A549 (cell line): Measurements from ENCODE around the gene SFT2D2. TPM values are rescaled to one million over a fixed set of nuclear protein-coding genes. Genes with fewer than 3 reads are reported as not detected.

Experiments used
- polyA plus RNA-seq, 4 experiments: library from polyadenylated mRNA; depleted of rRNA in 3 of 4; stranded (reverse); fragments of >200 nt; fragmentation: RNase III in 1 of 4; extraction: RNeasy Plus Mini Kit Qiagen cat#74134 plus additional on column Dnase treatment in 1 of 4; gene quantifications; 2 replicates in 3 of 4; 3 replicates in 1 of 4; pipeline ENCODE4 v1.2.3, GENCODE V29; 2011 to 2017
- small RNA-seq, 6 experiments: library from RNA; depleted of rRNA; stranded (forward); fragments of <200 nt; gene quantifications; one replicate each; pipeline ENCODE3, GENCODE V24; 2012

The SFT2D2 gene
- polyA plus RNA-seq, 2 of the 4 experiments (the other 2 are of a cell fraction): 12.8 to 40.1 TPM

Small RNA genes within 50 kb of the gene (small RNA-seq; reads per million reads assigned to genes)
- gene AL021397.1 (0 reads per million in 6 experiments), gene RNU6-1310P (0 reads per million in 6 experiments)

Other genes with a start within 250 kb of the SFT2D2 start
- gene GPR161, start 89.1 kb upstream of the SFT2D2 start, polyA plus RNA-seq (2011; rRNA removed): 7.8 and 16.1 TPM in 2 replicates
- 6.6 to 9.4 TPM (median 9.4 TPM) in 3 replicates for gene GPR161, start 89.1 kb upstream of the SFT2D2 start, polyA plus RNA-seq (2017; fragmentation: RNase III; extraction: RNeasy Plus Mini Kit Qiagen cat#74134 plus additional on column Dnase treatment)
- gene TIPRL, start 47.0 kb upstream of the SFT2D2 start, polyA plus RNA-seq (2011; rRNA removed): 47.5 and 70.7 TPM in 2 replicates
- 31.6 to 38.3 TPM (median 34.4 TPM) in 3 replicates for gene TIPRL, start 47.0 kb upstream of the SFT2D2 start, polyA plus RNA-seq (2017; fragmentation: RNase III; extraction: RNeasy Plus Mini Kit Qiagen cat#74134 plus additional on column Dnase treatment)
- 1.7 and 2.0 TPM in 2 replicates for gene TBX19, start 54.9 kb downstream of the SFT2D2 start, polyA plus RNA-seq (2011; rRNA removed)
- gene TBX19, start 54.9 kb downstream of the SFT2D2 start, polyA plus RNA-seq (2017; fragmentation: RNase III; extraction: RNeasy Plus Mini Kit Qiagen cat#74134 plus additional on column Dnase treatment): 0.97 to 1.0 TPM (median 0.98 TPM) in 3 replicates